ENCODE data around the gene ST6GALNAC1. TPM values are rescaled to one million over a fixed set of nuclear protein-coding genes. Genes with fewer than 3 reads are reported as not detected.

ST6GALNAC1 gene
- total RNA-seq, 2 donors from 2014 or later: 1.2 to 1.3 TPM

GRCh38 chr17:76593959-76594358 is 49.6 kb downstream of the ST6GALNAC1 start:
- H3K4me1 ChIP-seq (ENCODE audit: control insufficient read depth in 1 of 2, low read depth in 2 of 2): no peaks in the 10 kb centered on the region
- TF ChIP-seq CTCF (IDR thresholded peaks at IDR 0.05): no peak
- ATAC-seq (ENCODE audit: insufficient number of reproducible peaks, low FRiP score, low read depth): no peak
- H3K27me3 ChIP-seq (replicated peaks; ENCODE audit: insufficient read depth): no peaks in the 10 kb centered on the region
- DNase-seq (ENCODE audit: low spot score): no peak
- H3K9me3 ChIP-seq: no peaks in the 10 kb centered on the region
- no peaks in the 10 kb centered on the region for H3K36me3 ChIP-seq
- no peak overlapping the region for H3K4me3 ChIP-seq
- H3K27ac ChIP-seq: no peak overlapping the region

- H3K4me3 ChIP-seq: no peak overlapping the region
- DNase-seq (ENCODE audit: low spot score) (no peak), ATAC-seq (ENCODE audit: insufficient number of reproducible peaks, low FRiP score, low read depth) (no peak)
- H3K27me3 ChIP-seq (replicated peaks; ENCODE audit: insufficient read depth): no peaks in the 10 kb centered on the region
- H3K9me3 ChIP-seq: no peaks in the 10 kb centered on the region
- TF ChIP-seq CTCF (IDR thresholded peaks at IDR 0.05): no peak
- no peak overlapping the region for H3K27ac ChIP-seq
- H3K36me3 ChIP-seq: no peaks in the 10 kb centered on the region
- H3K4me1 ChIP-seq (ENCODE audit: control insufficient read depth in 1 of 2, low read depth in 2 of 2): no peaks in the 10 kb centered on the region
Measured at GRCh38 chr17:76593384-76593826, 50.2 kb downstream of the ST6GALNAC1 start.

- ATAC-seq (ENCODE audit: insufficient number of reproducible peaks, low FRiP score, low read depth) (no peak), DNase-seq (ENCODE audit: low spot score) (no peak)
- Histone ChIP-seq H3K9me3 (no peaks in the 10 kb centered on the region), H3K36me3 (no peaks in the 10 kb centered on the region), H3K4me1 (ENCODE audit: control insufficient read depth in 1 of 2, low read depth in 2 of 2) (peaks cover 12 to 16% of the 10 kb centered on the region in 2 donors), H3K27me3 (replicated peaks; ENCODE audit: insufficient read depth) (no peaks in the 10 kb centered on the region), H3K27ac (no peak overlapping the region), H3K4me3 (no peak overlapping the region)
- no peak for TF ChIP-seq CTCF (IDR thresholded peaks at IDR 0.05)
Measured at GRCh38 chr17:76588182-76588581, 55.4 kb downstream of the ST6GALNAC1 start.

- peaks cover 12 to 16% of the 10 kb centered on the region in 2 donors for H3K4me1 ChIP-seq (ENCODE audit: control insufficient read depth in 1 of 2, low read depth in 2 of 2)
- no peaks in the 10 kb centered on the region for H3K9me3 ChIP-seq
- no peak overlapping the region for H3K27ac ChIP-seq
- TF ChIP-seq CTCF (IDR thresholded peaks at IDR 0.05): no peak
- DNase-seq (ENCODE audit: low spot score) (no peak), ATAC-seq (ENCODE audit: insufficient number of reproducible peaks, low FRiP score, low read depth) (no peak)
- no peaks in the 10 kb centered on the region for H3K36me3 ChIP-seq
- H3K27me3 ChIP-seq (replicated peaks; ENCODE audit: insufficient read depth): no peaks in the 10 kb centered on the region
- no peak overlapping the region for H3K4me3 ChIP-seq
Measured at GRCh38 chr17:76586741-76587487, 56.6 kb downstream of the ST6GALNAC1 start.

- DNase-seq (ENCODE audit: low spot score): no peak
- Histone ChIP-seq H3K36me3 (no peaks in the 10 kb centered on the region), H3K4me1 (ENCODE audit: control insufficient read depth in 1 of 2, low read depth in 2 of 2) (peaks cover 12 to 16% of the 10 kb centered on the region in 2 donors), H3K4me3 (peak within 1 kb of the TSS; percentile 78), H3K9me3 (no peaks in the 10 kb centered on the region), H3K27me3 (replicated peaks; ENCODE audit: insufficient read depth) (no peaks in the 10 kb centered on the region), H3K27ac (no peak within 1 kb of the TSS)
- peak; percentile 16 for ATAC-seq (ENCODE audit: insufficient number of reproducible peaks, low FRiP score, low read depth)
- peak; percentile 7 for TF ChIP-seq CTCF (IDR thresholded peaks at IDR 0.05)
Measured at GRCh38 chr17:76585649-76586593, 57.6 kb downstream of the ST6GALNAC1 start, which contains the start of gene ST6GALNAC2. Gene ST6GALNAC2 (minus strand): TSS chr17:76585860. CDS start chr17:76585808, 52 bp downstream.

All from thoracic aorta (tissue), 2 donors.